GM19463 (cell line): ENCODE data around the gene UNK.
"Not testable (repeated sequence)": the region's sequence is repeated elsewhere in the genome, so short reads cannot be mapped to it uniquely, and the experiment has no call there.

Source experiments
- ATAC-seq: cut with Tn5 transposase; IDR thresholded peaks from one replicate; pipeline ENCODE4 v1.9.1; 2021; ENCODE audit warnings: mild to moderate bottlenecking, moderate library complexity; ENCODE audit not compliant: unreplicated experiment

The UNK gene

DNA sequence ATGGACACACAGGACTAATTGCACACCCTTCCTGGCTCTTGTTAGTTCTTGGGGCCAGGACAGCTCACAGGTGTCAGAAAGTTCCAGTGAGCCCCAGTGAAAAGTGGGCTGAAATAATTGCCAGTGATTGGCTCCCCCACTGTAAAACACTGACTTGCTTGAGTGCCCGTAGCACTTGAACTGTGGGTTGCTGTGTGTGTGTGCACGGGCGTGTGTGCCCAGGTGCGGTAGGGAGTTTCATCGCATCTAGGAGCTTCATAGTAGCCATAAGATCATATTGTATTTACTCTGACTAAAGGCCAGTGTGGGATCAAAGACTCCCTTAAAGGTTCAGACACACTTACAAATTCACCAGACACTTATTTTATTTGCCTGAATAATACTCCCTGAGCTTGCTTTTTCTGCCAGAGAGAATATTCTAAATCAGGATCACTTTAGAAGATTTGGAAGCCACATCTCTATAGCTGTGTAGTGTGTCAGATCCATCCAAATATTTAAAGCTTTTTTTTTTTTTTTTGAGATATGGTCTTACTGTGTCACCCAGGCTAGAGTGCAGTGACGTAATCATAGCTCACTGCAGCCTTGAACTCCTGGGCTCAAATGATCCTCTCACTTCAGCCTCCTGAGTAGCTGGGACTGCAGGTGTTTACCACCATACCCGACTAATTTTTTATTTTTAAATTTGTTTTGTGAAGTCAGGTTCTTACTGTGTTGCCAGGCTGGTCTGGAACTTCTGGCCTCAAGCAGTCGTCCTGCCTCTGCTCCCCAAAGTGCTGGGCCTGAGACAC is 11.4 kb downstream of the UNK start:
- ATAC-seq: no peak

DNA sequence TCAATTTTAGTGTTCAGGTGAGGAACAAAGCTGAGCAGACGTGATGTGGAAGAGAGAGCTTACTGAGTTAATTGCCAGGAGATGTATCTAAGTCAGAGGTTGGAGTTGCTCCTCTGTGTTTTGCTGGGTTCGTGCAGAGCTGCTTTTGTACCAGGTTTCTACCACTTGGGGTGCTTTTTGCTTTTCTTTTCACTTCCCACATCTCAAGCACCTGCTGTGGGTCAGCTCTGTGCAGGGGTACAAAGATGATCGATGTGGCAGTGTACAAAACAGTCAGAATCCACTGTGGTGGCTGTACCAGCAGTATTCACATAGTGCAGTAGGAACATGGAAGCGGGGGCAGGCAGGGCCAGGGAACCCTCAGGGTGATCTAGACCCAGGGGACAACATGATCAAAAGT is 14.8 kb downstream of the UNK start:
- ATAC-seq: no peak

DNA sequence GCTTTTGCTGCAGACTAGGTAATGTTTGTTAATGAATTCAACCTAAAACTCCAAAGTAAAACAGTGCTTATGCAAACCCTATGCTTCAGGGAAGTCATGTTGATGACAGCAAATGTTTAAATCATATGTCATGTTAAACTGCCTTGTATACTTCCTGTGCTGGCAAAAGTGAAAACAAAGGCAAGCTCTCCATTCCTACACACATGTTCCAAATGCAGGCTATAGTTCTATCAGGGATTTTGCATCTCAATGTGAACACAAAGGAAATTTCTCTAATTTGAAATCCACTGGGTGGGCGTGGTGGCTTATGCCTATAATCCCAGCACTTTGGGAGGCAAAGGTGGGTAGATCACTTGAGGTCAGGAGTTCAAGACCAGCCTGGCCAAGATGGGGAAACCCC is 19.3 kb downstream of the UNK start:
- no peak for ATAC-seq

DNA sequence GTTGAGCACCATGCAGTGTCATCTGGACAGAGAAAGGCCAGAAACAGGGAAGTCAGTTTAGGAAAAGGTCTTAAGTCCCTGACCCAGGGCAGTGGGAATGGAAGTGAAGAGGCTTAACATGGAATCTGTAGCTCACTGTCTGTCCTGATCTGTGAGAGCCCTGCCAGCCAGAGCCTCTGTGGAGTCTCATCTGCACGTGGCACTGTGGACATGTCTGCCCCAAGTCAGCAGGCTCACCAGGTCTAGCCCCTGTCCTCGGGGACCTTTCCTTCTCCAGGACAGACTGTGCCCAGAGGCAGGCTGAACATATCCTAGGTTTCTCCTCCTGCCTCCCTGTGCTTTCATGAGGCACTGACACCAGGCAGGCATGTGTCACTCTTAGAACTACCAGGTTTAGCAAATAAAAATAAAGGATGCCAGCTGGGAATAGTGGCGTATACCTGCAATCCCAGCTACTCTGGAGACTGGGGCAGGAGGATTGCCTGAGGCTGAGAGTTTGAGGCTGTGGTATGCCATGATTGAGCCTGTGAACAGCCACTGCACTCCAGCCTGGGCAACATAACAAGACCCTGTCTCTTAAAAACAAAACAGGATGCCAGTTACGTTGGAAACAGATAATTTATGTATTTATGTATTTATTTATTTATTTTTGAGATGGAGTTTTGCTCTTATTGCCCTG is 22.4 kb downstream of the UNK start:
- ATAC-seq: no peak

DNA sequence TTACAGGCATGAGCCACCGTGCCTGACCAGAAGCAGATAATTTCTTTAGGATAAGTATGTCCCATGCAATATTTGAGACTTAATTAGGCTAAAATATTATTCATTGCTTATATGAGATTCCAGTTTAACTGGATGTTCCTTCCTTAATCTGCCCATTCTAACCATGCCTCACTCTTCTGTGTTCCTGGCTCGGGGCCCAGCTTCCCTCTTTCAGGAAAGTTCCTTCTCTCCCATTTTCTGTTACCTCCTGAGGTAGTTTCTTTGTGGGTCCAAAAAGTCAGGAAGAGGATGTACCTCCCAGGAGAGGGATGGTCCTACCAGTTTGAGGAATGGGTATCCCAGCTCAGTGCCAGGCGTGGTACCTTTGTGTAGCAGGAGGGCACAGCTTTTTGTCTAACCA is 23.3 kb downstream of the UNK start:
- no peak for ATAC-seq

DNA sequence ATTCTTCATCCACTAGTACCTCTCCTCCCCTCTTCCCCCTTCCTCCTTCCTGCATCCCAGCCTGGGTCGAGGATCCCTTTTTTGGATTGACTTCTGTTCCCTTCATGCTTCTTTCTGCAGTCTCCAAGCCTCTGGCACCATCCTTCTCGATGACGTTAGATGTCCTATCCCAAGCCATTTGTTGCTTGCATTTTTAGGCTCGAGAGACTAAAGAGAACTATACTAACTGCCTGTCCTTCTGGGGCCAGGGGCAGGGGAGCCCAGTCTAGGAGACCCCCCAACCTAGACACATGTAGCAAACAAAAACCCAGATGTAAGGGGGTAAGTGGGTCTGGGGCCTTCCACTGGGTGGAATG is 23.9 kb downstream of the UNK start:
- ATAC-seq: no peak

DNA sequence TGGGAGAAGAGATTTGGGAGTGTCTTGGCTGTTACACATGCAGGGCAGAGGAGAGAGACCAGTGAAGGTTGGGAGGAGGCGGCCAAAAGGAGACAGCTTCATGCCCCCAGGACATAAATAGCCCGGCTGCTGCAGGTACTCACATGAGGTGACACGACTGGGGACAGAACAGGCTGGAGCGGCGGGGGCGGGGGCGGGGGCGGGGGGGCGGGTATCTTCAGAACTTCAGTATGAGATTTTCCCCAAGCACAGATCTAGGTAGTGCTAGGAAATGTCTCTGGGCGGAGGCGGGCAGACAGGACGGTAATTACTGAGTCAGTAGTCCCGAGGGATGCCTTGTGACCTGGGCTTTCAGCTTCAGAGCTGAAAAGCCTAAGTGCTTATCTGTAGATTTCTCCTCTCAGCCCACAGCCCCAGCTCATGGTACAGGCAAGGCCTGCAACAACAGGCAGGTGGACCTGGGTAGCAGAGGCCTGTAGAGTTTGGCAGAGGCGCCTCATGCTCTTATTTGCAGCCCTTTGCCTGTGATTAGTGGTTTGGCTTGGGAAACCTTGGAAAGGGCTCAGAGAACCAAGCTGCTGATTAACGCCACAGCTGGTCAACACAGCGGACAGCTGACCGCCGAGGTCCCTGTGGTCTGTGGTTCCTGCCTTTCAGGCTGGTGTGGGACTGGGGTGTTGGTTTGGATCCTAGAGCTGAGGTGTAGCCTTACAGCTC is 24.5 kb downstream of the UNK start:
- ATAC-seq: no peak

DNA sequence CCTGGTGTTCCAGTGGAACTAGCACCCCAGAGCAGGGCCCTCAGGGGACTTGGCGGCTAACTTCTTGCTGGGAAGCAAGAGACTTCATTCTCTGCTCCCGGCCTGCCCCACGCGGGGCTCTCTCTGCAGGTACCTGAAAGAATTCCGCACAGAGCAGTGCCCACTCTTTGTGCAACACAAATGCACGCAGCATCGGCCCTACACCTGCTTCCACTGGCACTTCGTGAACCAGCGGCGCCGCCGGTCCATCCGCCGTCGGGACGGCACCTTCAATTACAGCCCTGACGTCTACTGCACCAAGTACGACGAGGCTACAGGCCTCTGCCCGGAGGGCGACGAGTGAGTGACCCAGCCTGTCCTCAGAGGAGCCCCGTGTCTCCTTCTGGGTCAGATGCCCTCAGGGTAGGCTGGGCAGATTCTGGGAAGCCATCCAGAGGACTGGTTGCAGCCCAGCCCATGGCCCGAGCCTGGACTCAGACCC is 25.1 kb downstream of the UNK start:
- ATAC-seq: no peak

DNA sequence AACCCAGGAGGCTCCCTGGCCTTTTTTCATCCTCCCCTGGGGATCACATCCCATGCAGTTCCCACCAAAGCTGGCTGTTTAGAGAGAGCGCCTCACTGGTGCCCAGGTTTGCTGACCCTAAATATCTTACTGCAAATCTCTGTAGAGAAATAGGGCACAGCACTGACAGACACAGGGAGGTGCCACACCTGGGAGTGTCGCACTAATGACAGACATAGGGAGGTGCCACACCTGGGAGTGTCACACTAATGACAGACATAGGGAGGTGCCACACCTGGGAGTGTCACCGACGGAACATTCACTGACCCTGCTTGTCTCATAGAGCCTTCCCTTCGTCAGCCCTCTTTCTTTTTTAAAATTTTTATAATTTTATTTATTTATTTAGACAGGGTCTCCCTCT is 25.6 kb downstream of the UNK start:
- no peak for ATAC-seq

DNA sequence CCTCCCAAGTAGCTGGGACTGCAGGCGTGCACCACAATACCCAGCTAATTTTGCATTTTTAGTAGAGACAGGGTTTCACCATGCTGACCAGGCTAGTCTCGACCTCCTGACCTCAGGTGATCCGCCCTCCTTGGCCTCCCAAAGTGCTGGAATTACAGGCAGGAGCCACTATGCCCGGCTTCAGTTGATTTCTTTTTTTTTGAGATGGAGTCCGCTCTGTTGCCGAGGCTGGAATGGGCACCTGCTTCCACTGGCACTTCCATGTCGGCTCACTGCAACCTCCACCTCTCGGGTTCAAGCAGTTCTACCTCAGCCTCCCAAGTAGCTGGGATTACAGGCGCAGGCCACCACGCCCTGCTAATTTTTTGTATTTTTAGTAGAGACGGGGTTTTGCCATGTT is 26.1 kb downstream of the UNK start:
- not testable (repeated sequence) for ATAC-seq

DNA sequence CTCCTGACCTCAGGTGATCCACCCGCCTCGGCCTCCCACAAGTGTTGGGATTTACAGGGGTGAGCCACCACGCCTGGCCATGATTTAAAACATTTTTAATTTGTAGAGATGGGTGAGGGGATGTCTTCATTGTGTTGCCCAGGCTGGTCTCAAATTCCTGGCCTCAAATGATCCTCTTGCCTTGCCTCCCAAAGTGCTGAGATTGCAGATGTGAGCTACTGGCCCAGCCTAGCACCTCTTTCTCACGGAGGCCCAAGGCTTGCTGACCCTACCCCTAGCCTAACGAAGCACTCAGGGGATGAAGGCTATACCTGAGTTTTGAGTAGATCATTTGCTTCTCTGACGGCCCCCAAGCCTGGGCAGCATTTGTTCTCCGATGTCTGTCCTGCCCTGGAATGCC is 26.6 kb downstream of the UNK start:
- ATAC-seq: no peak

DNA sequence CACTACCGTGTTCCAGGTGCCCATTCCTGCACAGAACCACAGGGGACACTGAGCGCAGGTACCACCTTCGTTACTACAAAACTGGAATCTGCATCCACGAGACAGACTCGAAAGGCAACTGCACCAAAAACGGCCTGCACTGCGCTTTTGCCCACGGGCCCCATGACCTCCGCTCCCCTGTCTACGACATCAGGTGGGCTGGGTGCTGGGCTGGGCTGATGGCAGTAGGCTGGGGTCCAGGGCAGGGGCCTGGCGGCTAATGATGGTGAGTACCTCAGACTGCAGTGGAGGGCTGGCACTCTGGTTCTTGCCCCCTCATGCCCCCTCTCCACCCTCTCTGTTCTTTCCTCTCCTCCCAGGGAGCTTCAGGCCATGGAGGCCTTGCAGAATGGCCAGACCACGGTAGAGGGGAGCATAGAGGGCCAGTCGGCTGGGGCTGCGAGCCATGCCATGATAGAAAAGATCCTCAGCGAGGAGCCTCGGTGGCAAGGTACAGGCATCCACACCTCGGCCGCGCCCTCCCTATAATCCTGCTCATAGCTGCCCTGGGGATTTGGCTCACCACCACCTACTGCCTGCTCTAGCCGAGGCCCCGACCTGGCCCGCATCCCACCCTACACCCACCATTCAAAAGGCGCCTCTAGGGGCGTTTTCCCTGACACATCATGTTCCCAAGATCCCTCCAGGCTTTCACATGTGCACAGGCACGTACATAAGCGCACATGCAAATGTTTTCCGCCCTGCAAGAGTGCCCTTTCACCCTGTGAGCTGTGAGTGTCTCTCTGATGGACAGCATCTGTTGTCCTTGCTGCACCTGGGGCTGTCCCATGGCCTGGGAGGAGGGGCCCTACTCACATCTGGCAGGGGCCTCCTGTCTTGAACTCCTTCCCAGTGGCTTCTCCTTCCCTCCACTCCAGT is 27.7 kb downstream of the UNK start:
- no peak for ATAC-seq

DNA sequence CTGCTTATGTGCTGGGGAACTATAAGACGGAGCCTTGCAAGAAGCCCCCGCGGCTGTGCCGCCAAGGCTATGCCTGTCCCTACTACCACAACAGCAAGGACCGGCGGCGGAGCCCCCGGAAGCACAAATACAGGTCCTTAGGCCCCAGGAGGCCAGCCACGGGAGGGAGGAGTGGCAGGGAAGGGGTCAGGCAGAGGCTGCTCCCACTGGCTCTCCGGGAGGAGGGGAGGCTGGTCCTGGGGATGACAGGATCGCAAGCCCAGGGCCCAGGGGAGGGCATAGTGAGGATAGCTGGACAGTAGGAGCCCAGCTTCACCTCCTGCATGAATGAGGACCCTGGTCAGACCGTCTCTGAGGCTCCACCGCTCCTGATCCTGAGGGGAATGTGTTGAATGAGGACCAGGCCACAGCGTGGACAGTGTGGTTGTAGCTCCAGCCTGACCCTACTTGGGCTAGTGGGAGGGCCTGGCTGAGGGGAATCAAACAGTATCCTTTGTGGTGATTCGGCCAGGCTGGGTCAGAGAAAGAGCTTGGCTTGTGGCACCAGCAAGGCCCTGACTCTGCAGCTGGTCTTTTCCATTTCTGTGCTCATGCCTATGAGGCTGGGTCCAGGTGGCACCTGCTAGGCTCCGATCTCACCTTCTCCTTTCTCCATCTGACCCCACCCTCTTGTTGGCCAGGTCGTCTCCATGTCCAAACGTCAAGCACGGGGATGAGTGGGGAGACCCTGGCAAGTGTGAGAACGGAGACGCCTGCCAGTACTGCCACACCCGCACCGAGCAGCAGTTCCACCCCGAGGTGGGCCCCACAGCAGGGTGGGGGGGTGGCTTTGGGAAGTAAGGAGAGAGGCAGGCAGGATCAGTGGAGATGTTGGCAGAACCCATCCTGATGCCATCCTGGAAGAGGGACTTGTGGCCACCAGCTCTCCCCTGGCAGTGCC is 28.7 kb downstream of the UNK start:
- no peak for ATAC-seq

DNA sequence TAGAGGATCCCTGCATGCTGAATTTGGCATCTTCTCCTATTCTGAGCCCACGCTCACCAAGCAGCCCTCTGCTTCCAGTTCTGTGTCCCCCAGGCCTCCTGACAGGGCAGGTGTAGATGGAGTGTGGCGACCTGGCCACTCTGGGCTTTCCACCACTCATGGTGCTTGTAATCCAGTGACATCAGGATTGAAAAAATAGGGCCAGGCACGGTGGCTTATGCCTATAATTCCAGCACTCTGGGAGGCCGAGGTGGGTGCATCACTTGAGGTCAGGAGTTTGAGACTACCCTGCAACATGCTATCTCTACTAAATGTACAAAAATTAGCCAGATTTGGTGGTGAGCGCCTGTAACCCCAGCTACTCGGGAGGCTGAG is 29.4 kb downstream of the UNK start:
- no peak for ATAC-seq

DNA sequence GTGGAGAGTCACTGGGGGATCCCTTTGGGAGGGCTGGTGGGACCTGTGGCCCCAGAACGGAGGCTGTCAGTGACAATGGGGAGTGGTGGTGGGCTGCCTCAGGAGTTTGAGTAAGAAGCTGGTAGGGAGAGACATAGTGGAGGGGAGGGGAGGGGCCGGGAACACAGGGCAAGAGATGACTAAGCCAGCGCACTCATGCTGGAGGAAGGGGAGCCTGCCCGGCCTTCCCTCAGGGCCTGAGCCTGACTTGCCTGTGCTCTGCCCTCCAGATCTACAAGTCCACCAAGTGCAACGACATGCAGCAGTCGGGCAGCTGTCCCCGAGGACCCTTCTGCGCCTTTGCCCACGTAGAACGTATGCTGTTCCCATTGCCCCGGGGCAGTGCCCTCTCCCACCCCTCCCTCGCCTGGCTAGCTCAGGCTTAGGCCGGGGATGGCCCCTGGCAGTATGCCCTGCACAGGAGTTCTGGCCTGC is 30.3 kb downstream of the UNK start:
- no peak for ATAC-seq

DNA sequence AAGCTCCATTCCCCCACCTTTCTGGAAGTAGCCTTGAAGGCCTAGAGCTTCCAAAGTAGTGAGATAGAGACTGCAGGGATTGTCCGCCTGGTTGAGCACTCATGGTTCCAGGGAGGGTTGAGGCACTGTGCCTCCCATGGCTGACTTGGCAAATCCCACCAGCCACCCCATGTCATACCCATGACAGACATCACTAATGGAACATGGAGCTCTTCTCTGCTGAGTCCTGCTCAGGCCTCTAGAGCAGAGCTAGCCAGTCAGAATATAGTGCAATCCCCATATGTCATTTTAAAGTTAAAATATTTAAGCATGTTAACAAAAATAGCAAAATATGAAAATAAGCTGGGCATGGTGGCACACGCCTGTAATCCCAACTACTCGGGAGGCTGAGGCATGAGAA is 30.8 kb downstream of the UNK start:
- ATAC-seq: no peak

DNA sequence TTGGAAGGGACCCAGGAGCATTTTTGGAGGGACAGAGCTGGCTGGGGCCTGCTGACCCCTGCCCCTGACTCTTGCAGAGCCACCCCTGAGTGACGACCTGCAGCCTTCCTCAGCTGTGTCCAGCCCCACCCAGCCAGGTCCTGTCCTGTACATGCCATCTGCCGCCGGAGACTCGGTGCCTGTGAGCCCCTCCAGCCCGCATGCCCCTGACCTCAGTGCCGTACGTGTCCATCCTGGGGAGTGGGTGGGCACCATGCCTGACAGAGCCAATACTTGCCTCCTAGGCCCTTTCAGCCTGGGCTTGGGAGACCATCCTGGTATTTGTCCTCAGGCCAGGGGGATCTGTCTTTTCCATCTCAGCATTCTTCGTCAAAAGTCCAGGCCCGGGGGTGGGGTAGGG is 32.1 kb downstream of the UNK start:
- no peak for ATAC-seq

DNA sequence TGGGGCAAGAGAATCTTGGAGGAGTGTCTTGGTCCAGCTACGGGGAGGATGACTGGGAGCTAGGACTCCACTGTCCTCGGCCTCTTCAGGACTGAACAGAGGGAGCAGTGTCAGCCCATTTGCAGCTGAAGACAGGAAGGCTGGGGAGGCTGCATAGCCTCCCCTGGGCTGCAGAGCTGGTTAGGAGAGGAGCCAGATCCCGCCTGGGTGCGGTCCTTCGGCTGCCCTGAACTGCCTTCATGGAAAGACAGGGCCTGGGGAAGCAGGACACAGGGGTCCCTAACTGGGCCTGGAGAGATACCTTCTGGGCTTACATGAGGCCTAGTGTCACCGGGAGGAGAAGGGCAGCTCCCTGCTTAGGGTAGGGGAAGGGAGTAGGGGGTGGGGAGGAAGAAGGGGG is 33.0 kb downstream of the UNK start:
- no peak for ATAC-seq

DNA sequence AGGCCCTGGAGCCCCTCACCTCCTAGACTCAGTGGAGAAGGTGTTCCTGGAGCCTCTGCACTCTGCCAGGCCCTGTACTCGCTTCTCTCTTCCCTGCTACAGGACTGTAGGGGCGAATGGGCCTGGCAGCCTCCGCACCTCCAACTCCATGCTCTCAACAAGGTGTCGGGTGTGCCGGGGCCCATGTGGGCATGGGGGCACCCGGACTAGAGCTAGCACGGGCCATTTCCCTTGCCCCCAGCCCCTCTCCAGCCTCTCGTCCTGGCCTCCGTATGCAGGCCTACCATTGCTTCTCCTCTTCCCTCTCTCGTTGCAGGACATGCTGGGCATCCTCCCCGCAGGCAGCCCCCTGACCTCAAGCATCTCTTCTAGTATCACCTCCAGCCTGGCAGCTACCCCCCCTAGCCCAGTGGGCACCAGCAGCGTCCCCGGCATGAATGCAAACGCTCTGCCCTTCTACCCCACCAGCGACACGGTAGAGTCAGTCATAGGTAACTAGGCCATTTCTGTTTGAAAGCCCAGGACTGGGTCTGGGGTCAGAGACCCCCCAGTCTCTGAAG is 33.8 kb downstream of the UNK start:
- ATAC-seq: no peak
